ENCODE results near the gene OR1I1.
A peak's percentile ranks its signal among the peaks of the same experiment; 100 is the strongest.

OR1I1 gene

GRCh38 chr19:15125232-15126067 lies 43.4 kb downstream of the OR1I1 start:
- peak overlapping the region; percentile 97 for H3K9ac ChIP-seq (ENCODE audit: low read length)
- peak overlapping the region; percentile 100 for H3K27ac ChIP-seq (ENCODE audit: low read depth, low read length)
- H3K36me3 ChIP-seq (ENCODE audit: control insufficient read depth, insufficient read depth, low read length), result peaks cover 16% of the 10 kb centered on the region
- H3K4me1 ChIP-seq (ENCODE audit: control insufficient read depth, insufficient read depth, low read length), result peaks cover 23% of the 10 kb centered on the region
- peak overlapping the region; percentile 98 for H3K4me3 ChIP-seq (ENCODE audit: low read length)
- no peaks in the 10 kb centered on the region for H3K27me3 ChIP-seq (ENCODE audit: control insufficient read depth, insufficient read depth, low read length)

GRCh38 chr19:15126131-15126910 lies 44.3 kb downstream of the OR1I1 start:
- peak overlapping the region; percentile 100 for H3K27ac ChIP-seq (ENCODE audit: low read depth, low read length)
- no peaks in the 10 kb centered on the region for H3K27me3 ChIP-seq (ENCODE audit: control insufficient read depth, insufficient read depth, low read length)
- H3K4me1 ChIP-seq (ENCODE audit: control insufficient read depth, insufficient read depth, low read length), result peaks cover 23% of the 10 kb centered on the region
- H3K9ac ChIP-seq (ENCODE audit: low read length), result no peak overlapping the region
- peaks cover 13% of the 10 kb centered on the region for H3K36me3 ChIP-seq (ENCODE audit: control insufficient read depth, insufficient read depth, low read length)
- peak overlapping the region; percentile 63 for H3K4me3 ChIP-seq (ENCODE audit: low read length)

- Histone ChIP-seq H3K4me1 (ENCODE audit: control insufficient read depth, insufficient read depth, low read length) (peaks cover 17% of the 10 kb centered on the region), H3K27ac (ENCODE audit: low read depth, low read length) (no peak overlapping the region), H3K36me3 (ENCODE audit: control insufficient read depth, insufficient read depth, low read length) (peaks cover under 1% of the 10 kb centered on the region), H3K27me3 (ENCODE audit: control insufficient read depth, insufficient read depth, low read length) (no peaks in the 10 kb centered on the region), H3K9ac (ENCODE audit: low read length) (no peak overlapping the region), H3K4me3 (ENCODE audit: low read length) (no peak overlapping the region)
Observed at GRCh38 chr19:15128162-15128770, 46.3 kb downstream of the OR1I1 start.

- Histone ChIP-seq H3K27me3 (ENCODE audit: control insufficient read depth, insufficient read depth, low read length) (no peaks in the 10 kb centered on the region), H3K27ac (ENCODE audit: low read depth, low read length) (no peak overlapping the region), H3K36me3 (ENCODE audit: control insufficient read depth, insufficient read depth, low read length) (no peaks in the 10 kb centered on the region), H3K4me1 (ENCODE audit: control insufficient read depth, insufficient read depth, low read length) (peaks cover 4% of the 10 kb centered on the region), H3K9ac (ENCODE audit: low read length) (no peak overlapping the region), H3K4me3 (ENCODE audit: low read length) (no peak overlapping the region)
Observed at GRCh38 chr19:15129856-15130585, 48.0 kb downstream of the OR1I1 start.

- H3K4me3 ChIP-seq (ENCODE audit: low read length), result no peak overlapping the region
- no peaks in the 10 kb centered on the region for H3K36me3 ChIP-seq (ENCODE audit: control insufficient read depth, insufficient read depth, low read length)
- H3K27ac ChIP-seq (ENCODE audit: low read depth, low read length), result no peak overlapping the region
- H3K4me1 ChIP-seq (ENCODE audit: control insufficient read depth, insufficient read depth, low read length), result no peaks in the 10 kb centered on the region
- H3K27me3 ChIP-seq (ENCODE audit: control insufficient read depth, insufficient read depth, low read length), result no peaks in the 10 kb centered on the region
- no peak overlapping the region for H3K9ac ChIP-seq (ENCODE audit: low read length)
Observed at GRCh38 chr19:15136234-15136954, 54.4 kb downstream of the OR1I1 start.

- no peaks in the 10 kb centered on the region for H3K4me1 ChIP-seq (ENCODE audit: control insufficient read depth, insufficient read depth, low read length)
- H3K27me3 ChIP-seq (ENCODE audit: control insufficient read depth, insufficient read depth, low read length), result no peaks in the 10 kb centered on the region
- no peaks in the 10 kb centered on the region for H3K36me3 ChIP-seq (ENCODE audit: control insufficient read depth, insufficient read depth, low read length)
- H3K4me3 ChIP-seq (ENCODE audit: low read length), result no peak overlapping the region
- no peak overlapping the region for H3K9ac ChIP-seq (ENCODE audit: low read length)
- H3K27ac ChIP-seq (ENCODE audit: low read depth, low read length), result no peak overlapping the region
Observed at GRCh38 chr19:15137777-15138176, 55.8 kb downstream of the OR1I1 start.

- no peak overlapping the region for H3K4me3 ChIP-seq (ENCODE audit: low read length)
- no peak overlapping the region for H3K9ac ChIP-seq (ENCODE audit: low read length)
- no peaks in the 10 kb centered on the region for H3K27me3 ChIP-seq (ENCODE audit: control insufficient read depth, insufficient read depth, low read length)
- no peaks in the 10 kb centered on the region for H3K4me1 ChIP-seq (ENCODE audit: control insufficient read depth, insufficient read depth, low read length)
- H3K36me3 ChIP-seq (ENCODE audit: control insufficient read depth, insufficient read depth, low read length), result no peaks in the 10 kb centered on the region
- H3K27ac ChIP-seq (ENCODE audit: low read depth, low read length), result no peak overlapping the region
Observed at GRCh38 chr19:15138427-15138826, 56.4 kb downstream of the OR1I1 start.

- Histone ChIP-seq H3K4me3 (ENCODE audit: low read length) (no peak overlapping the region), H3K27me3 (ENCODE audit: control insufficient read depth, insufficient read depth, low read length) (no peaks in the 10 kb centered on the region), H3K27ac (ENCODE audit: low read depth, low read length) (no peak overlapping the region), H3K9ac (ENCODE audit: low read length) (no peak overlapping the region), H3K36me3 (ENCODE audit: control insufficient read depth, insufficient read depth, low read length) (no peaks in the 10 kb centered on the region), H3K4me1 (ENCODE audit: control insufficient read depth, insufficient read depth, low read length) (no peaks in the 10 kb centered on the region)
Observed at GRCh38 chr19:15141143-15141542, 59.1 kb downstream of the OR1I1 start.

- H3K9ac ChIP-seq (ENCODE audit: low read length), result no peak overlapping the region
- H3K4me3 ChIP-seq (ENCODE audit: low read length), result no peak overlapping the region
- no peaks in the 10 kb centered on the region for H3K4me1 ChIP-seq (ENCODE audit: control insufficient read depth, insufficient read depth, low read length)
- H3K27ac ChIP-seq (ENCODE audit: low read depth, low read length), result no peak overlapping the region
- no peaks in the 10 kb centered on the region for H3K27me3 ChIP-seq (ENCODE audit: control insufficient read depth, insufficient read depth, low read length)
- no peaks in the 10 kb centered on the region for H3K36me3 ChIP-seq (ENCODE audit: control insufficient read depth, insufficient read depth, low read length)
Observed at GRCh38 chr19:15142313-15142712, 60.3 kb downstream of the OR1I1 start.

Measured in rectal smooth muscle tissue (tissue), 1 donor.